Astrocyte of the hippocampus (primary cell): ENCODE results near the gene NDST1.
"Not testable (repeated sequence)": the region's sequence is repeated elsewhere in the genome, so short reads cannot be mapped to it uniquely, and the experiment has no call there.

ENCODE experiments used
- DNase-seq: peaks from one replicate; pipeline ENCODE4 v3.0.0; 2011; ENCODE audit warnings: low read depth, low spot score

NDST1 gene

DNA sequence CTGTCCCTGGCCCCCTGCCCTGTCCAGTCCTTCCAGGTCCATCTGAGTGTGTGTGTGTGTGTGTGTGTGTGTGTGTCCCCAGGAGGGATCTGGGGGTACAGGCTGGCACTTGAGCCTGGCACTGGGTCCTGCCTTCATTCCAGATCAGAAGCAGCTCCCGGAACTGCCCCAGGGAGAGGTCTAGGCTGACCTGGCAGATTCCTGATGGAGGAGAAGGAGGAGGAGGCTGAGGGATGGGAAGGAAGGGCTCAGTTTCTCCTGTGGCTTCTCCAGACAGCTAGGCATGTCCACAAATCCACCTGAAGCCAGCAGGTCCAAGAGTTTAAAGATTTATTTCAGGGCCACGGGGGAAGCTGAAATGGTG lies 328 bp downstream of the NDST1 start:
- DNase-seq: no peak

GRCh38 chr5:150508828-150509227 lies 897 bp downstream of the NDST1 start:
- DNase-seq: no peak

DNA sequence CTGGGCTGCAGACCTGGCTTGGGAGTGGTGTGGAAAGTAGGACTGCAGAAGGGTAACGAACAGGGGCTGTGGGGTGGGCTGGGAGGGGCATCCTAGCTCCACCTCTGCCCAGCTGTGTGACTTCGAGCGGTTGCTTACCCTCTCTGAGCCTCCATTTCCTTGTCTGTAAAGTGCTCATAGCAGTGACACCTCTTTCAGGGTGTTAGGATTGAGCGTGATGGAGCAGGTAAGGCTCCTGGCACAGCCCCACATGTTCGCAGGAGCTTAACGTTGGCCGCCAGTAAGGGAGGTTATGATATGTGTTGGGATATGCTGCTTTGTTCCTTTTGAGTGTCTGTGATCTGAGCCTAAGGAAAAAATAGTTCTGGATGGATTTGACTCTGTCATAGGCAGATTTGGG lies 2.1 kb downstream of the NDST1 start:
- no peak for DNase-seq

- peak; percentile 84 for DNase-seq
Observed at GRCh38 chr5:150510460-150511263, 2.7 kb downstream of the NDST1 start.

DNA sequence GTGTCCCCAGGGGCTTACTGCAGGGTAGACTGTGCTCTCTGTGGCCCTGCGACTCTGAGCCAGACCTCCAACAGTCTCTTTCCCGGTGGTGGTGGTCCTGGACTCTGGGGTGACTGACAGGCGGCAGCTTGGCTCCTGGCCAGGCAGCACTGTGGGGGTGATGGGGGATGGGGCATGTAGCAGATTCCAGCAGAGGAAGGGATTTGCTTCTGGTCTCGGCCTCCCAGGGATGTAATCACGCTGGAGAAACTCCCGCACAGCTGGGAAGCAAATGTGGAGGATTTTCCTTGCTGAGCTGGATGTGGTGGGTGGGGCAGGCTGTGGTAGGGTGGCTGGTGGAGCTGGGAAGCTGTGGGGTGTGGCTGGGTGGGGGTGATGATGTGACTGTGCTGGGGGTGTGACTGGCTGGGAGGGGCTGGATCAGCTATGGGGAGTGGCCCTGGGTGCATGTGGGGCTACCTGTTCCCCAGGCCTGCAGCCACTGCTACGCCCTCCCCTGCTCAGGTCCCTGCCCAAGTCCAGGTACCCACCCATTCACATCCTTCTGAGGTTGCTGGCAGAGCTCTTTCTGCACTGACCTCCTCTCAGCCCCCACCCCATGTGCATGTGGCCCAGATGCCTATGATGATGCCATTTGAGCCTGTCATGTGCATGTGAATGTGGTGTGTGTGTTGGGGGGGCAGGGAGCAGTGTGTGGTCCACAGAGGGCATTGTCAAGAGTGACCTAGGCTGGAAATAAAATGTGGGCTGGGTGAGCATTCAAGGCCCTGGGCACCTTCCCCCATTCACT lies 3.8 kb downstream of the NDST1 start:
- peak; percentile 78 for DNase-seq

GRCh38 chr5:150512368-150512747 lies 4.4 kb downstream of the NDST1 start:
- no peak for DNase-seq

DNA sequence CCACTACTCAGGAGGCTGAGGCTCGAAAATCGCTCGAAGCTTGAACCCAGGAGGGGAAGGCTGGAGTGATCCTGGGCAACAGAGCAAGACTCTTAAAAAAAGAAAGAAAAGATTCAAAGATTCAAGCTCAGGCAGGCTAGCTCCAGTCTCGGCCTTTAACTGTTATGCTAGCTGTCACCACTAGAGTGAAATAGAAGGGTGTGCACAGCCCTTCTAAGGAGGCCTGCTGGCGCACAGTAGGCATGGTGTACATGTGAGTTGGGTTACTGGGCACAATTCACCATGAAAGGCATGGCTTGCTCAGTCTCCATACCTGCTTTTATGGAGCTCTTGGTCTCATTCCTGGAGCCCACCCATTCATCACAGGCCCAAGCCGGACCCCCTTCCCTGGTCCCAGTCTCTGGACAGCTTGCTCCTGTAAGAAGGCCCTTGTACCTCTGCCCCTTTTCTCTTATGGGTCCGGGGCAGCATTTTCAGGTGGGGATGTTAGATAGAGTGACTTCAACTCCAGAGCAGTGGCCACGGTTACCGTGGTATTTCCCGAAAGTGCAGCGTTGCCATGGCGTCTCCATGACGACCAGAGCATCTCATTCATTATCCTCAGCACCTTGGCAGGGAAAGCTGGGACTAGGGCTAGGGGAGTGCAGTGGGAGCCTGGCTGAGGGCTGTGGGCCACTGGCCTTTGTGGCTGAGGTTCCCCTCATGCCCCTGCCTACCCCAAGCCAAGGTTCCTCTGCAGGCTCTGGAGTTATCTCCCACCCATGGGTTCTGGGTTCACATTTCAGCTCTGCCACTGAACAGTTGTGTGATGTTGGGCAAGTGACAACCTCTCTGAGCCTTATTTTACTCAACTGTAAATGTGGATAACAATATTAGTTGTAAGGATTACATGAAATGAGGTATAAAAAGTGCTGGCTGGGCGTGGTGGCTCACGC lies 5.7 kb downstream of the NDST1 start:
- no peak for DNase-seq

DNA sequence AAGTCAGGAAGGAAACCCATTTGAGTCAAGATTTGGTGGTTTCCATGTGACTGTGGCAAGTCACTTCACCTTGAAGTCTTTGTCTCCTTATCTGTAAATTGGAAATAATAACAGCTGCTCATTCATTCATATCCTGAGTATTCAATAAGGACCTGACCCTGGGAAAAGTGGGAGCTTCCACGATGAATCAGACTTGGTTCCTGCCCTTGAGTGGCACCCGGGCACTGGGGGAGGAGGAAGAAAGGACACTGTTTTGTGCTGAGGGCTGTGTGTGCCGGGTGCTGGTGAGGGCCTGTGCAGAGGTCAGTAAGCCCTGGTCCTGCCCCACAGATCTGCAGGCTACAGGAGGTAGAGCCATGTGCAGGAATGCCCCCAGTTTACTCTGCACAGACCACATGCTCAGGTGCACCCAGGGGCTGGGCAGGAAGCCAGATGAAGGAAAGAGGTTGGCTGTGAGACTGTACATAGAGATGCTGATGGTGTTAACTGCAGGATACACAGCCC lies 6.8 kb downstream of the NDST1 start:
- peak; percentile 72 for DNase-seq

DNA sequence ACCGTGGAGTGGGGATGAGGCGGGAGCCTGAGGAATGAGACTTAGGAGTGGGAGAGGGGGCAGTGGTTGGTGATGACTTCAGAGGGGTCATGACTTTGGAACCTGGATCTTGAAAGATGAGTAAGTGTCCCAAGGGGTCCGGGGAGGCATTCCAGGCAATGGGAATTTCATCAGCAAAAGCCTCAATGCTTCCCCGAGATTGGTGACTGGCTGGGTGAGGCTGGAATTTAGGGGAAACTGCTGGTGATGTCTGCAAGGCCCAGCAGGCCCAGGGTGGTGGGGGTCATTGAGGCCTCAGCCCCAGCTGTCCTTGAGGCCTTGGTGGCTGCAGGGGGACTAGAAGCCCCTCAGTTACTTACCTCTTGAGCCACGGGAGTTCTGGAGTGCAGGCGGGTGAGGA lies 7.5 kb downstream of the NDST1 start:
- peak; percentile 53 for DNase-seq

DNA sequence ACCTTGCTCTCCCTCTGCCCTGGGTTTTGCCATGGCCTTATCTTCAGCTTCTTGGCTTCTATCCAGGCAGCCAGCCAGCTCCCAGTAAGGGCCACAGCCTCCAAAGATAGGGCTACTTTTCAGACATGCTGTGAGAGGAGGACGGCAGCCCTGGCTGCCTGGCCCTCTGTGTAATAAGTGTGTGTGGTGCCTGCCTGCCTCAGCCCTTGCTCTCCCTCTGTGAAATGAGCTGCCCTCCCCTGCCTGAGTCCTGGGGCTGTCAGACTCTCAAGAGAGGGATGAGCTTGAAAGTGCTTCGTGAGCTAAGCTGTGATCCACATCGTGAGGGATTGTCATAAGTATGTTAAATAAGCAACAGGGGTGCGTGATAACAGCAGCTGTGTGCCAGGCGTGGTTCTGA lies 8.1 kb downstream of the NDST1 start:
- peak; percentile 73 for DNase-seq

- DNase-seq: peak; percentile 92
Observed at GRCh38 chr5:150517272-150518152, 9.6 kb downstream of the NDST1 start.

- DNase-seq: not testable (repeated sequence)
Observed at GRCh38 chr5:150518712-150519559, 11.0 kb downstream of the NDST1 start.

- no peak for DNase-seq
Observed at GRCh38 chr5:150519560-150519945, 11.6 kb downstream of the NDST1 start.

DNA sequence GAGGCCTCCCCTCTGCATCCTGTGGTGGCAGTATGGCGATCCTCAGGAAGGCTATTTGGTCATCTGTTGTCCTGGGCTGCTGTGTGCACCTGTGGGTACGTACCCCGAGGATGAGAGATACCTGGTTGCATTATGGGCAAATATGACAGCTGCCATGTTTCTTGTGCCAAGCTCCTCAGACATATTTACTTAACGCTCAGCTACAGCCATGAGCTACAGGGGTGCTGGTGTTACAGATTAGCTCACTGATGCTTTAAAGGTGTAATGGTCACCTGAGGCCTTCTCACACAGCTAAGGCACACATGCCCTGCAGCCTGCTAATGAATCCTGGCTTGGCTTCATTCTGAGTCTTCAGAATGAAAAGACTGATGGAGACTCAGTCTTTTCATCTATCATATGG lies 12.0 kb downstream of the NDST1 start:
- no peak for DNase-seq

DNA sequence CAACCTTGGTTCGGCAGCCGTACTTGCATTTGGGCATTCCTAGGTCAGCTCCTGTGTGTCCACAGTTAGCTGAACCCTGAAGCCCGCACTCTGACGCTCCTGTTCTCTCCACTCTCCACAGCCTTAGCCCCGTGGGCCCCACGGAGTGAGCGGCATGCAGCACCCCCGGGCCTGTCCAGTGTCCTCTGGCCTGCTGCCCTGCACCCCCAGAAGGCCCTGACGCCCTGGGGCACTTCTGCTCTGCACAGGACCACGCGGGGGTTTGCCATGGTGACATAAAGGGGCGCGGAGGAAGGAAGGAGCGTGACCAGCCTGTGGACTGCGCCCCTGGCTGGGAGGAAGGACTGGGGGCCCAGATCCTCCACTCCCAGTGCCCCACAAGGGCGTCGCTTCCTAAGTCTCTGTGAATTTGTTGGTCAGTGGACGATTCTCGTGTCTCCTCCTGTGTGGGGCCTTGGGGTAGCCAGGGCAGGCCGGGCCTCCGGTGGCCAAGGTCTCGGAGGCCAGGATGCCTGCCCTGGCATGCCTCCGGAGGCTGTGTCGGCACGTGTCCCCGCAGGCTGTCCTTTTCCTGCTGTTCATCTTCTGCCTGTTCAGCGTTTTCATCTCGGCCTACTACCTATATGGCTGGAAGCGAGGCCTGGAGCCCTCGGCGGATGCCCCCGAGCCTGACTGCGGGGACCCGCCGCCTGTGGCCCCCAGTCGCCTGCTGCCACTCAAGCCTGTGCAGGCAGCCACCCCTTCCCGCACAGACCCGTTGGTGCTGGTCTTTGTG lies 13.0 kb downstream of the NDST1 start:
- DNase-seq: no peak

DNA sequence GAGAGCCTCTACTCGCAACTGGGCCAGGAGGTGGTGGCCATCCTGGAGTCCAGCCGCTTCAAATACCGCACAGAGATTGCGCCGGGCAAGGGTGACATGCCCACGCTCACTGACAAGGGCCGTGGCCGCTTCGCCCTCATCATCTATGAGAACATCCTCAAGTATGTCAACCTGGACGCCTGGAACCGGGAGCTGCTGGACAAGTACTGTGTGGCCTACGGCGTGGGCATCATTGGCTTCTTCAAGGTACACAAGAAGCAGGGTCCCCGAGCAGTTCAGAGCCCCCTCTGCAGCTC lies 13.5 kb downstream of the NDST1 start:
- DNase-seq: no peak

DNA sequence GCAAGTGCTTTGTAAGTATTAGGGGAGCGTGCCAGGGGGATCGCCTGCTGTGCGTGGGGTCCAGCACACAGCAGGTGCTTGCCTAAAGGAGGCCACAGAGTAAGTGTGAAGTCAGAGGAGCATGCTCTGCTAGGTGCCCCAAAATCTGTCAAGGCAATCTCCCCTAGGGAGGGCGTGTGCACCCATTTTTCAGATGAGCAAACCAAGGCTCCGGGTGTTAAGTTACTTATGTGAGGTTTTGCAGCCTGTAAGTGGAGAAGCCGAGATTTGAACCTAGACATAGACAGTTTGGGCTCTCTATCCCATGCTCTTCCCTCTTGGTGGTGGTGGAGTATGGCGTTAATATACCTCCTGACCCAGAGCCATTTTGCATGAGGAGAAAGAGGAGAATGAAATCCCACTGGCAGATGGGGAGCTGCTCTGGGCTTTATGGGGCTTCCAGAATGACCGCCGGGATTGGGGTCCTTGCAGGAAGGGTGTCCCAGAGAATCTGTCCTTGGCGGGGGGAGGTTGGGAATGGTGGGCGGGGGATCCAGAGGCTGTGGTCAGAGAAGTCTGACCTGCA lies 14.1 kb downstream of the NDST1 start:
- no peak for DNase-seq

GRCh38 chr5:150522504-150523414 lies 14.8 kb downstream of the NDST1 start:
- no peak for DNase-seq
